Skin of body (tissue), 2 donors: ENCODE data around the gene CSRNP3. TPM values are rescaled to one million over a fixed set of nuclear protein-coding genes. Genes with fewer than 3 reads are reported as not detected.

ENCODE experiments used
- DNase-seq: peaks from one replicate; lab custom pipeline; 2025; lab: John Stamatoyannopoulos, UW
- total RNA-seq: library from RNA; depleted of rRNA; stranded (reverse); fragments of >200 nt; gene quantifications from one replicate; pipeline ENCODE4 v1.2.3, GENCODE V29; 2014

The CSRNP3 gene, protein sequence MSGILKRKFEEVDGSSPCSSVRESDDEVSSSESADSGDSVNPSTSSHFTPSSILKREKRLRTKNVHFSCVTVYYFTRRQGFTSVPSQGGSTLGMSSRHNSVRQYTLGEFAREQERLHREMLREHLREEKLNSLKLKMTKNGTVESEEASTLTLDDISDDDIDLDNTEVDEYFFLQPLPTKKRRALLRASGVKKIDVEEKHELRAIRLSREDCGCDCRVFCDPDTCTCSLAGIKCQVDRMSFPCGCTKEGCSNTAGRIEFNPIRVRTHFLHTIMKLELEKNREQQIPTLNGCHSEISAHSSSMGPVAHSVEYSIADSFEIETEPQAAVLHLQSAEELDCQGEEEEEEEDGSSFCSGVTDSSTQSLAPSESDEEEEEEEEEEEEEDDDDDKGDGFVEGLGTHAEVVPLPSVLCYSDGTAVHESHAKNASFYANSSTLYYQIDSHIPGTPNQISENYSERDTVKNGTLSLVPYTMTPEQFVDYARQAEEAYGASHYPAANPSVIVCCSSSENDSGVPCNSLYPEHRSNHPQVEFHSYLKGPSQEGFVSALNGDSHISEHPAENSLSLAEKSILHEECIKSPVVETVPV
- 5.5 TPM for total RNA-seq

DNA sequence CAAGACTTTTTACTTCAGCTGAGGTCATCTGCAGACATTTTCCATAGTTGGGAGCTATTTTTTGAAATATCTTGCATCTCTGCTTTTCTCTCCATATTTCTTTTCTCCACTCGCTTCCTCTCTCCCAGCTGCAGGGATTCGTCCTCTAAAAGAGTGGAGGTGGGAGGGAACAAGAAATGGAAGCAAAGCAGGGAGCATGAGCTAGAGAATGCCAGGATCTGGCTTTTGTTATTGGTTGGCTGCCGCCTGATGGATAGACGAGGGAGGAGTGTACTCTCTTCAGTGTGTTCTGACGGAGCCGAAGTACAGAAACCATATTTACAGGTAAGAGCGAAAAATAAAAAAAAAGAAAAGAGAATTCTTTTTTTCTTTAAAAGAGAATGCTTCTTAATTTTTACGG lies at the start of gene CSRNP3:
CSRNP3 (plus strand) TSS at position 282 of the 400 bp plus-strand sequence. CDS start 125,368 bp downstream, outside the sequence.
- peak; percentile 89 for DNase-seq

DNA sequence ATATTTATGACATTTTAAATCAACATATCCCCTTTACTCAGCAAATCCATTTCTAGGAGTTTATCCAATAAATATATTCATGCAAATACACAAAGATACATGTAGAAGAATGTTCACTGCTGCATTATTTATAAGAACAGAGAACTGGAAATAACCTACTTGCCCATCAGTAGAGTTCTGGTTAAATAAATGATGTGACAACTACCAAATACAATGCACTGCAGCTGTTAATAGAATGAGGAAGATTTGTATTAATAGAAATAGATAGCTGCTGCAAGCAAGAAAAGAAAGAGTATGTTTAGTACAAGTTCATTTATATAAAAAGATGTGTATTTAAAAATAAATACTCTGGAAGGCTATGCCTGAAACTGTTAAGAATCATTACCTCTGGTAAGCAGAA lies 49.3 kb upstream of the CSRNP3 start:
- no peak for DNase-seq

DNA sequence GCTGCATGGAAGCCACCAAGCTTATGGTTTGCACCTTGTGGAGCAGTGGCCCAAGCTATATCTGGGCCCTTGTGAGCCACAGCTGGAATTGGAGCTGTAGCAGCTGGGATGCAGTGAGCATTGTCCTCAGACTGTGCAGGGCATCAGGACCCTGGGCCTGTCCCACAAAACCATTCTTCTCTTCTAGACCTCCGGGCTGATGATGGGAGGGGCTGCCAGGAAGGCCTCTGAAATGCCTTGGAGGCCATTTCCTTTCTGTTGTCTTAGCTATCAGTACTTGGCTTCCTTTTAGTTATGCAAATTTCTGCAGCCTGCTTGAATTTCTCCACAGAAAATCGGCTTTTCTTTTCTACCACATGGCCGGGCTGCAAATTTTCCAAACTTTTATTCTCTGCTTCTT lies 46.4 kb upstream of the CSRNP3 start:
- no peak for DNase-seq

DNA sequence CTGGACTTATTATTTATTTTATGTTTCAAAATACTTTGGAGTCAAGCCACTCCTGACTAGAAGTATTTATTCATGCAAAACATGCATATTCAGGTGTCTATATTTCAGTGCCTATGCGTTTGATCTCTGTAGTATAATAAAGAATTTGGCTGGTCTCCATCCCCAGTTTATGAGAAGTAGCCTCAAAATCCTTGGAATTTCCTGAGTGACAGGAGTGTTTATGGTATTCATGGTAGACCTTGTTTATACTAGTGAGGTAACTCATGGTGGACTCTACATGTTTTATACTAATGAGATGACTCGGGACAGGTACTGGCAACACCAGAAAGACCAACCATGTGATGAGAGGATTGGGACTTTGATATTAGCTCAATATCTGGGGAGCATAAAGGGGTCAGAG lies 43.9 kb upstream of the CSRNP3 start:
- DNase-seq: no peak

DNA sequence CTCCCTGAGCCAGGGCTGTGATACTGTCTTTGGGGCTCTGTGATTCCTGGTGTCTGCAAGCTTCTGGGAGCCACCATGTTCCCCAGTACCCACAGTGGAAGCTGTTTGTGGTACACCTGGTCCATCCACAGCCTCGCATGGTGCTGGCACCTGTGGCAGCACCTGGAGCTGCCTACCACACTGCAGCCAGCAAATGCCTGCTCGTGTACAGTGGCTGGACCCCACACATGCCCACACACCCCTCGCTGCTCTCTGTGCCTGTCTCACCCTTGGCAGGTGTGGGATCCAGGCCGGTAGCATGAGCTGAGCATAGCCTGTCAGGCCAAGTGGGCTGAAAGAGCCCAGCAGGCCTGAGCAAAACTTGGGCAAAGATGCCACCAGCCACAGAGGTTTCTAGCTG lies 41.8 kb upstream of the CSRNP3 start:
- DNase-seq: no peak

DNA sequence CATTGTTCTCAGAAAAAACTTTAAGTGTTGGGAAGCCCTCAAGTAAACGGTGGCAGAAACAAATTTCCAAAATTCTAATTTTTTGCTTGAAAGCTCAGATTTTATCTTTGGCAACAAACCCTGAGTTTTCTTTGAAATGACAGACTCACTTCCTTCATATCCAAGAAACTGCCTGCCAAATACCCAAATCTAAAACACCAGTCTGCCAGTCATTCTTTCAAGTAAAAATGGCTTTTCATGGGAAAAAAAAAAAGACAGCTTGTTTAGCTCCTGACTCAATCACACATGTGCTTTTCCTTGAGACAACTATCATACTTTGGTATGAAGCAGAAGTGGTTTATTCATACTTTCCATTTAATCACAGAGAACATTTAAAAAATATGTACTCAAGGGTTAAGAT lies 40.6 kb upstream of the CSRNP3 start:
- no peak for DNase-seq

DNA sequence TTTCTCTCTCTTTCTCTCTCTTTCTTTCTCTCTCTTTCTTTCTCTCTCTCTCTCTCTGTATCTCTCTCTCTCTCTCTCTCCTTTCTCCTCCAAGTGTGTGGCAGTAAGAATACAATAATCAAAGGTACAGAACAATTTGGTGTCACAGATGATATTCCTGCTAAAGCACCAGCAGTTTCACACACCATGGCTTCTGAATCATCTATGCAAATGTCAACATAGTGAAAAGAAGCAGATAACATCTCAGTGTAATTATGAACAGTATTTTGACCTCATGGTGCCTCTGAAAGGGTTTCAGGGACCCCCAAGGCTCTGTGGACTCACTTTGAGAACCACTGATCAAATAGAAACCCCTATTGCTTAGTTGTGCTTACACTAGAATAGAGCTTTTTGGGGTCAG lies 38.5 kb upstream of the CSRNP3 start:
- DNase-seq: no peak

DNA sequence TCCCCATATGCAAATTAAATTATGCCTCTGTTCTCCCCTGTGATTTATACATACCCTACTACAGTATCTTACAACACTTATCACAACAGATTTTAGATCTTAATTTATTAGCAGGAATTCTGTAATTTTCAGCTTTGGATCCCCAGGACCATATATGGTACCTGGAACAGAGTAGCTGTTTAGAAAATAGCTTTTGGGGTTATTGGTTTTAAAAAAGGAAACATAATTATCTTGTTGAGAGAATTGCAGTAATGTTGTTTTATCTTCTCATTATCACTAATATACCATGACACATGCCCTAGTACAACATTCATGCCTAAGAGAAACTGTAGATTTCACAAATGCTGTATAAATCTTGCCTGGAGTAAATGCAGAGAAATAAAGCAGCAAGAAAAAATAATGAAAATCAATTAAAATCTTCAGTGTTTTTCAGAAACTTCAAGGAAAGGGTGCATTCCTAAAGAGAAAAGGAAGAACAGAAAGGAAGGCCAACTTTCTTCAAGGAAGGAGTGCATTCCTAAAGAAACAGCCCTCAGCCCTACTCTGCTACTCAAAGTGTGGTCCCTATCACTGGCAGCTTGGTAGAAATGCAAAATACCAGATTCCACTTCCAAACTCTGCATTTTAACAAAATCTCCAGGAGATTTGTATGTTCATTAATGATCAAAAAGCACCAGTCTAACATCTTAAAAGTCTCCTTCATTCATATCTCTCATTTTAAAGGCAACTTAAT lies 37.1 kb upstream of the CSRNP3 start:
- no peak for DNase-seq

DNA sequence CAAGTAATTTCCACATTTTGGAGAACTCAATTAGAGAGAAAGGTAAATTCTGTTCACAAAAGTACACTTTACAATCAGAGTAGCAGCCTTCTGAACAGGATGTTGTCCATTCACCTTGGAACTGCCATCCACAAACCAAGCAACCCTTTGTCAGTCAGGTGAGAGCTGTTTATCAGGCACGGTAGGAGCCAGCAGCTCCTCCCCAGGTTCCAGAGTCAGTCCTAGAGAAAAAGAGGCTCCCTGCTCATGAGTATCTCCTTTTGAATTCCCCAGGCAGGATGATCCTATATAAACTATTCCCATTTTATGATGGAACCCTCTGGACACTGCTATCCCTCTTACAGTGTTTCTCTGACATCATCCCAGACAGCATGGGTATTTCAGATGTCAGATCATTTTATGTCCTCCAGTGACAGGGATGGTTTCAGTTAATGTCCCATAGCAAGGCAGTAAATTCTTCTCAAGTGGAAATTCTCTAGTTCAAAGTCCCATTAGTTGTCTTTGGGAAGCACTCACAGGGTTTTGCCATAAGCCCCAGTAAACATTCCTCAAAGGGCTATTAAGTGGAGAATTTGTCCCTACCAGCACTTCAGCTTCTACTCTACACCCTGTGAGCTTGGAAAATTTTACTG lies 34.5 kb upstream of the CSRNP3 start:
- DNase-seq: no peak

DNA sequence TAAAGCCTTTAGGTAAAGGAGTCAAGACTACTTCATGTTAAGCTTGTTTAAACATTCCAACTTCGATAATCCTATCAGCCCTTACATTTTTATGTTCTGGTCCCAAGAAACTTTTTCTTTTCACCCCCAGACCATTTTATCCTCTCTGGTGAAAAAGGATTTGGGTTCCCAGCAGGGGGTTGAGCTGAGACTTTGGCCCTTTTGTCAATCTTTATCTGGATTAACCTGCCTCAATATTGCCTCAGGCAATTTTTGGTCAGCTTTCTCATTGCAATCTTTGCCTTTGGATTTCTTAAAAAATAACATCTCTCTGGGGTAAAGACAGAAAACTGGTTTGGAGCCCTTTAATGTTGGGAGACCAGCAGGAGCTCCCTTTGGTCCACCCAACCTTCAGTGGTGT lies 33.9 kb upstream of the CSRNP3 start:
- DNase-seq: no peak

DNA sequence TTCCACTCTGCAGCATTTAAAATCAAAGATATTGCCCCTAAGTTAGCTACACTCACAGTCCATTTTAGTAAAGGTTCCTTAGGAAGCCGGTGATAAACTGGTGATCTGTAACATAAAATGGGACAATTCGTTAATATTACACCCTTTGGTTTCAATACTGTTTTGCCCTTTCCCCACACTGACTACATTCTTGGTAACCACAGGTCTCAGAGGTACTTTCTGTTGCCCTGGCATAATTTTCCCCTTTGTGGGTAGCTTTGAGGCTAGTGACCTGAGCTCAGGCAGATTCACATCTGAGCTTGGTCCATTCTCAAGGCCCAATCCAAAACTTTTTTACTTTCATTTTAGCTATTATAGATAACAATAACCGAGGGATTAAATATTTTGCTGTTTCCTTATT lies 32.9 kb upstream of the CSRNP3 start:
- DNase-seq: no peak

DNA sequence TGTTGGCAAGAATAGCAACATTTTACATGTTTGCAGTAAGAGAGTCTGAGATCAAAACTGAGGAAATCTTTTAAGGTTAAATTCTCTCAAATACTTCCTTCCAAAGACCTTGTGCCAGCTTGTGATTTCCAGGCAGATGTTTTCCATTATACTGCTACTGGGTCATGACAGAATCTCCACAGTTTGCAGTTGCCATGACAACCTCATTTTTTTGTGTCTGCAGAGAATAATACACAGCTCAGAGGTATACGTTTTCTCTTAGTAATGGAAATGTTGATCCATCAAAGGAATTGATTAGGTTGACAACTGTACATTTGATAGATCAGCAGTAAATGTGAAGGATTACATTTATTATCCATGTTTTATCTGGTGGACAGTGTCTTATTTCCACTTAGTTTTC lies 29.1 kb upstream of the CSRNP3 start:
- peak; percentile 89 for DNase-seq

DNA sequence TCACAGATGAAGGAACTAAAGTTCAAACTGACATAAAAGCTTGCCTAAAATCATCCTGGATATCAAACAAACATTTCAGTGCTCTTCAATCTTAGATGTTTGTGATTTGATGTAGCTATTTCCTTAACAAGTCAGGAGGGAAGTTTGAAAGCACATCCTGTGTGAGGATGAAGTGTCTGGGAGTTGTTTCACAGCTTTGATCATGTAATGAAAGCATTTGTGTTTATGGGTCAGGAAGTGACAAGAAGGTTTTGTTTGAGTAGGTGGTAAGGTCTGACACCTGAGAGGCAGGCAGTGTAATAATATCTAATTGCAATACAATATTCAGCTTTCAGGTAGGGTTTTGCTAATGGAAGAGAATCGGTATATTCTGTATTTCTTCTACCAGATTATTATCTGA lies 26.0 kb upstream of the CSRNP3 start:
- DNase-seq: no peak

DNA sequence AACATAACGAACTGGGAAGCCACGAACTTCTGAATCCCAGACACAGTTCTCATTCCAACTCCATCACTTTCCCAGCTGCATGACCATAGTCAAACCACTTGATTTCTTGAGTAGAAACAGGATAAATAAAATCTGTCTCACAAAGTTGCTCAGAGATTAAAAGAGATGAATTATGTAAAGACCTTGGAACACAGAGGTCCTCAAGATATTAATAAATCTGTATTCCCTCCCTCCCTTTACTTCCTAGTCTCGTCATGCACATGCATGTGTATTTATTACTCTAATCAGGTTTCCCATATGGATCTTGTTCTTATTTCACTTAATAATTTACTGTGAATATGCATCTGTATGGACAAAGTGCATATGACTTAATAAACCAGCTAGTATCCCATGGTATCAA lies 21.1 kb upstream of the CSRNP3 start:
- peak; percentile 57 for DNase-seq

DNA sequence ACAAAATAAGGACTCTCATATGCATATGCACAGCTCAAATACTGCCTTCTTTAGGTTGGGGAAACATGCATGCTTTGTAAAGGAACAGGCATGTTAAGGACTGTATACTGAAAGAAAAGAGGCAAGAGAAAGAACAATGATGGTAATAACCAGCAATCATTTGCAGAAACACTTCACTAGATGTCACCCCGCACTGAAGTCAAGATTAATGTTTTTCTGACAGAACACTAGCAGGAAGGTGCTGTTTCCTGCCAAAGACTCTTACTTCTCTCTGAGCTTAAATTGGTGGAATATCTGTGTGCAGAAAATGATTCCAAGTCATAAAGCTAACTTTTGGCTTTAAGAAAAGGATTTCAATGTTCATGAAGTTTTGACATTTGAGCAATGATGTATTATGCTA lies 19.3 kb upstream of the CSRNP3 start:
- peak; percentile 63 for DNase-seq

DNA sequence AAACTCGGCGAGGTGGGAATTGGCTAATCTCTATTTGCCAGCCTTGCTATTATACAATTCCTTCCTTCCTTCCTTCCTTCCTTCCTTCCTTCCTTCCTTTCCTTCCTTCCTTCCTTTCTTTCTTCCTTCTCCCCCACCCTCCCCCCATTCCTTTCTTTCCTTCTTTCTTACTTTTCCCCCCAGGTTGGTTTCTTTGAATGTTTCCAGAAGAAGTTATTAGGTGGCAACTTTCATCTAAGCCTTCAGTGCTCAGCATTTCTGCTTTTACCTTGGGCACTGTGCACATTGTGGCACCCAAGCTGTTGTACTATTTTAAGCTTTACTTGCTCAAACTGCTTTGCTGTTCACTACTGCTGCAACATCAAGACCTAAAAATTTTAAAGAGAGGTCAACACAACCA lies 17.2 kb upstream of the CSRNP3 start:
- DNase-seq: no peak

DNA sequence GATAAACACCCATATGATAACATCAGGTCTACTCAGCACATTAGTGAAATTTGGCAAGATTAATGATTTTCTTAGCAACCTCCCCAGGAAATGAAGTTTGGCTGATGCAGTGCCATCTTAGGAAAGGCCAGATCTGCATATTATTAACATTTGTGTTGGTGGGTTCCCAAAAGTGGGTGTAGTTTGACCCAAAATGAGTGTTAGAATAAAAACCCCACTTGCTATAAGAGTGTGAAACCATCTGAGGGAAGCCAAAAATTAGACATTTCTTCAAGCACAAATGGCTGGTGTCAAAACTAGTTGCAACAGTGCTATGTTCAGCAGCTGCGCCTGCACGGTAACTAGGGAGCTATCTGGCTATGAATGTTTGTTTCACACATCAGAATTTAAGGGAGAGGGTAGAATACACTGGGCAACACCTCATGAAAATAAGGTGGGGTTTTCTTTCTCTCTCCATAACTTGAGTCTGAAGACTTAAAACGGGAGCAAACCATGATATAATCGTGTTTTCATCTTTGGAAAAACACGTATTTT lies 15.9 kb upstream of the CSRNP3 start:
- no peak for DNase-seq

DNA sequence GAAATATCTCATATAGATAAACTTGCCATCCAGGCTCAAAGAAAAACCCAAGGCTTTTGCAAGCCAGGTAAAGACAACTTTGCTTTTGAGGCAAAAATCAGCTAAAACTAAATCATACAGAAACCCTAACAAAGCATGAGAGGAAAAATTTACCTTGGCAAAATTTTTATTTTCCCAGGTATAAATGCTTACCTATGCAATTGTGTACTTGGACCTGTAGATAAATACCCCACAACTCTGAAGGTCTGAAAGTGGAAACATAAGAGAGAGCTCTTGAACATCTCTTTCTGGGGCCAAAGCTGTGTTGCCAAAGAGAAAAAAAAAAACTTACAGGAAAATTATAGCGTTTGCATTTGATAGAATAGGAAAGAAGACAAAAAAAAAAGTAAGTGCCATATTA lies 14.6 kb upstream of the CSRNP3 start:
- DNase-seq: no peak

DNA sequence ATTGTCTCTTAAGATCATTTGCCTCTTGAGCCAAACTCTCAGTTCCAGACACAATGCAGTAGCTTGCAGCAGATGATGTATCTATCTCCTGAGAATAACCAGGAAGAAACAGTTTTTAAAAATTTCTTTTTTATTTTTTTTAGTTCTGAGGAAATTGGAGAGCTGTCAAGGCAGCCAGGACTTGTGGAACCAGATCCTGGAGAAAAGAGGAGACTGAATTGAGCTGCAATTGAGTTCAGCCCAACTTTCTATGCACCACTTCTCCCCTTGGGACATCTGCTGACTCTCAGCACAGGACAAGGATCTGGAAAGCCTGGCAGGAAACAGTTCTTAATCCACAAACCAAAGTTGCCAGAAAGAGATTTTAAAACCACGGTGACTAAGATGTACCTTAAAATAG lies 13.5 kb upstream of the CSRNP3 start:
- peak; percentile 21 for DNase-seq

DNA sequence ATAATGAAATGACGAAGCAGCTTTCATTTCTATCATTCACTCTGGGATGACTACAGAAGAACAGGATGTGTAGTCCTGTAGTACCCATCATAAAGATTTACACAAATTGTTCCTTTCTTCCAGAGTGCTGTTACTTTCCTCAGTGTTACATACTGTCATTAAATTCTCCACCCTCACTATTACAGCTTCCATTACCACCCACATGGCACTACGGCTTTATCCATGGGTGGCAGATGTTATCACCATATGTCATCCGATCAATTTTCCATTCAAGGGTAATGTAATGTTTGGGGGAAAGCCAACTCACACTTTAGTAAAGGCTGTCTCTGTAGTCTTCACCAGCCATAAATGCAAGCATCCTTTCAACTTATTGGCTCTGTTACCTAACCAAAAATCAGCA lies 7.1 kb upstream of the CSRNP3 start:
- DNase-seq: no peak

DNA sequence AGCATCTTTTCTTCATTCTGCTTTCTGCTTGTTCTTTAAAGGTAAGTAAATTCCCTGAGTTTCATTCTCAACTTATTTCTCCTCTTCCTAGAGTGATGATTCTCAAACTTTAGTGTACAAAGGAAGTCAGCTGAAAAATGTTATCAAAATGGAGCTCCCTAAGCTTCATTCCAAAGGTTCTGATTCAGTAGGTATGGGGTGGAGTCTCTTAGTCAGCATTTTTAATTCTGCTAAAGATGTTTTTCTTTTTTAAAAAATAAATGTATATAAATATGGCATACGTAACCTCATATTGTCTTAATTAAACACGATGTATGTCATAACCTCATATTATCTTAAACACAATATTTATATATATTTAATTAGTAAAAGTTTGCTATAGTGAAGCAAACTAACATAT lies 3.1 kb upstream of the CSRNP3 start:
- DNase-seq: no peak

DNA sequence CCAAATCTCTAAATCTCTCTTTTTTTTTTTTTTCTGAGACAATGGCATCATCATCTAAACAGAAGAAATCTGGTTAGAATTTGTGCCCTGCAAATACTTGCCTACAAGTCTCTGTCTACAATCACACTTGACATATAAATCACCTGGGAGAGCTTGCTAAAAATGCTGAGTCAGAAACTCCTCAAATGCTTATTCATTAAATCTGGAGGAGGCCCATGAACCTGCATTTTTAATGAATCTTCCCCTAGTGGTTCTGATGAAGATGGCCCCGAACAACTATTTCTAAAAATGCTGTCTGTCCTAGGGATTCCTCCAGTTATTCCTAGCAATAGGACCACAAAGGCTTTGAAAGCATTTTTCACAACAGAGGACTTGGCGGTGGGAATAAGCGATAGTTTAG lies 1.6 kb upstream of the CSRNP3 start:
- no peak for DNase-seq
